H9 (cell line): ENCODE measurements around the gene VPS16. TPM values are rescaled to one million over a fixed set of nuclear protein-coding genes. Genes with fewer than 3 reads are reported as not detected.
A peak's percentile ranks its signal among the peaks of the same experiment; 100 is the strongest.

Experiments used
- DNase-seq: peaks from one replicate; pipeline ENCODE4 v3.0.0-alpha.2; 2017
- H2AFZ ChIP-seq: one replicate; pipeline ENCODE4 v1.6.1; 2013; ENCODE audit warnings: mild to moderate bottlenecking, low read length, control low read depth, moderate library complexity
- H2AK5ac ChIP-seq: 2 replicates; pipeline ENCODE4 v1.6.1; 2013; ENCODE audit warnings: low read length, control low read depth, mixed read lengths; ENCODE audit not compliant: insufficient read length
- H2BK120ac ChIP-seq: one replicate; pipeline ENCODE4 v1.6.1; 2013; ENCODE audit warnings: low read depth, mild to moderate bottlenecking, low read length, control low read depth, inconsistent platforms; ENCODE audit not compliant: poor library complexity, severe bottlenecking
- H2BK12ac ChIP-seq: 2 replicates; pipeline ENCODE4 v1.6.1; 2013; ENCODE audit warnings: low read length, control low read depth, mixed read lengths, low read depth; ENCODE audit not compliant: insufficient read length
- H2BK15ac ChIP-seq: 2 replicates; pipeline ENCODE4 v1.6.1; 2013; ENCODE audit warnings: low read depth, low read length, control low read depth
- H2BK20ac ChIP-seq: one replicate; pipeline ENCODE4 v1.6.1; 2013; ENCODE audit warnings: low read depth, mild to moderate bottlenecking, low read length, control low read depth, inconsistent platforms; ENCODE audit not compliant: poor library complexity, severe bottlenecking
- H2BK5ac ChIP-seq: 2 replicates; pipeline ENCODE4 v1.6.1; 2013; ENCODE audit warnings: low read length, control low read depth, mixed read lengths; ENCODE audit not compliant: insufficient read length
- H3K14ac ChIP-seq: 2 replicates; pipeline ENCODE4 v1.6.1; 2013; ENCODE audit warnings: low read length, control low read depth; ENCODE audit not compliant: insufficient read depth
- H3K18ac ChIP-seq: 2 replicates; pipeline ENCODE4 v1.6.1; 2013; ENCODE audit warnings: low read depth, mild to moderate bottlenecking, mixed read lengths, low read length, control low read depth; ENCODE audit not compliant: insufficient read length
- H3K23ac ChIP-seq: 2 replicates; pipeline ENCODE4 v1.6.1; 2013; ENCODE audit warnings: low read length, control low read depth, mixed read lengths, low read depth; ENCODE audit not compliant: insufficient read length
- H3K23me2 ChIP-seq: 2 replicates; pipeline ENCODE4 v1.6.1; 2013; ENCODE audit warnings: low read depth, mild to moderate bottlenecking, mixed read lengths, low read length, control low read depth; ENCODE audit not compliant: insufficient read length, poor library complexity, severe bottlenecking
- H3K27ac ChIP-seq: 2 replicates; pipeline ENCODE4 v1.5.1; 2013; ENCODE audit warnings: low read length, control low read depth, mixed read lengths, low read depth; ENCODE audit not compliant: insufficient read length
- H3K27me3 ChIP-seq: 2 replicates; pipeline ENCODE4 v1.6.1; 2013; ENCODE audit warnings: low read length, control low read depth, inconsistent platforms; ENCODE audit not compliant: insufficient read depth
- H3K4ac ChIP-seq: 2 replicates; pipeline ENCODE4 v1.6.1; 2013; ENCODE audit warnings: low read depth, mild to moderate bottlenecking, control low read depth, inconsistent platforms, low read length, moderate library complexity
- H3K4me1 ChIP-seq: 2 replicates; pipeline ENCODE4 v1.6.1; 2013; ENCODE audit warnings: low read length, control low read depth, inconsistent platforms; ENCODE audit not compliant: insufficient read depth
- H3K4me2 ChIP-seq: 2 replicates; pipeline ENCODE4 v1.6.1; 2013; ENCODE audit warnings: low read length, control low read depth, mixed read lengths; ENCODE audit not compliant: insufficient read length, insufficient read depth
- H3K56ac ChIP-seq: 2 replicates; pipeline ENCODE4 v1.6.1; 2013; ENCODE audit warnings: low read depth, mild to moderate bottlenecking, mixed read lengths, low read length, control low read depth; ENCODE audit not compliant: insufficient read length
- H3K79me1 ChIP-seq: 2 replicates; pipeline ENCODE4 v1.6.1; 2013; ENCODE audit warnings: low read depth, mild to moderate bottlenecking, moderate library complexity, low read length, control low read depth, inconsistent platforms; ENCODE audit not compliant: insufficient read depth, poor library complexity, severe bottlenecking
- H3K79me2 ChIP-seq: 2 replicates; pipeline ENCODE4 v1.6.1; 2013; ENCODE audit warnings: low read length, control low read depth, inconsistent platforms; ENCODE audit not compliant: insufficient read depth
- H3K9ac ChIP-seq: 2 replicates; pipeline ENCODE4 v1.6.1; 2013; ENCODE audit warnings: low read length, control low read depth, mixed read lengths; ENCODE audit not compliant: insufficient read length; ENCODE audit errors: extremely low read depth
- H3K9me3 ChIP-seq: one replicate; pipeline ENCODE4 v1.6.1; 2013; ENCODE audit warnings: low read depth, low read length, inconsistent platforms; ENCODE audit not compliant: control insufficient read depth
- H3T11ph ChIP-seq: one replicate; pipeline ENCODE4 v1.6.1; 2013; ENCODE audit warnings: mild to moderate bottlenecking, low read length, control low read depth, inconsistent platforms
- H4K20me1 ChIP-seq: one replicate; pipeline ENCODE4 v1.6.1; 2013; ENCODE audit not compliant: control insufficient read depth, insufficient read length, insufficient read depth
- H4K5ac ChIP-seq: 2 replicates; pipeline ENCODE4 v1.6.1; 2013; ENCODE audit warnings: low read depth, mild to moderate bottlenecking, mixed read lengths, low read length, control low read depth; ENCODE audit not compliant: insufficient read length
- H4K8ac ChIP-seq: replicated peaks from 2 replicates; pipeline ENCODE4 v1.6.1; 2013; ENCODE audit warnings: low read length, control low read depth, mixed read lengths, low read depth; ENCODE audit not compliant: insufficient read length
- H4K91ac ChIP-seq: 2 replicates; pipeline ENCODE4 v1.6.1; 2013; ENCODE audit warnings: low read depth, mild to moderate bottlenecking, moderate library complexity, mixed read lengths, low read length, control low read depth; ENCODE audit not compliant: insufficient read length
- H3K27ac Mint-ChIP-seq, 3 experiments: 2 replicates in 2 of 3; 3 replicates in 1 of 3; pipeline ENCODE4 v1.8.0; 2020 to 2021; ENCODE audit warnings: mixed read lengths in 3 of 3, mild to moderate bottlenecking in 1 of 3, moderate library complexity in 1 of 3
- H3K27me3 Mint-ChIP-seq: 2 replicates; pipeline ENCODE4 v1.8.0; 2021; ENCODE audit warnings: low read depth, mild to moderate bottlenecking, moderate library complexity, mixed read lengths
- H3K36me3 Mint-ChIP-seq, 3 experiments: 2 replicates in 2 of 3; 3 replicates in 1 of 3; pipeline ENCODE4 v1.8.0; 2020 to 2021; ENCODE audit warnings: low read depth in 3 of 3, mixed read lengths in 3 of 3; ENCODE audit not compliant: insufficient read depth in 1 of 3
- H3K4me1 Mint-ChIP-seq, 2 experiments: 2 replicates each; pipeline ENCODE4 v1.8.0; 2020; ENCODE audit warnings: mixed read lengths in 2 of 2
- H3K4me3 Mint-ChIP-seq, 2 experiments: 2 replicates in 1 of 2; 3 replicates in 1 of 2; pipeline ENCODE4 v1.8.0; 2020 to 2021; ENCODE audit warnings: mild to moderate bottlenecking in 2 of 2, mixed read lengths in 2 of 2, moderate library complexity in 1 of 2
- H3K9me3 Mint-ChIP-seq, 2 experiments: 2 replicates in 1 of 2; 3 replicates in 1 of 2; pipeline ENCODE4 v1.8.0; 2020; ENCODE audit warnings: mild to moderate bottlenecking in 2 of 2, mixed read lengths in 2 of 2, moderate library complexity in 1 of 2
- WGBS: extraction: QIAGEN DNeasy Blood & Tissue Kit; methylation state at CpG from one replicate; pipeline ENCODE4 v1.1.7; 2013; ENCODE audit warnings: missing lambda C conversion rate, low lambda C conversion rate, mixed read lengths; ENCODE audit not compliant: insufficient read length; ENCODE audit errors: extremely low coverage; 5-methylcytosine and 5-hydroxymethylcytosine counted together
- total RNA-seq: library from RNA; stranded (reverse); gene quantifications from 2 replicates; pipeline ENCODE4 v1.2.1, GENCODE V29; 2021
- TF ChIP-seq, protein P1 (sequence below): fragments of 200-600 bp; sonication (generic); conservative IDR thresholded peaks from 3 replicates; pipeline ENCODE4 v1.8.0; 2021; ENCODE audit warnings: antibody characterized with exemption, mild to moderate bottlenecking

The VPS16 gene
- total RNA-seq, 1 experiment from 2014 or later: 32.1 TPM

DNA sequence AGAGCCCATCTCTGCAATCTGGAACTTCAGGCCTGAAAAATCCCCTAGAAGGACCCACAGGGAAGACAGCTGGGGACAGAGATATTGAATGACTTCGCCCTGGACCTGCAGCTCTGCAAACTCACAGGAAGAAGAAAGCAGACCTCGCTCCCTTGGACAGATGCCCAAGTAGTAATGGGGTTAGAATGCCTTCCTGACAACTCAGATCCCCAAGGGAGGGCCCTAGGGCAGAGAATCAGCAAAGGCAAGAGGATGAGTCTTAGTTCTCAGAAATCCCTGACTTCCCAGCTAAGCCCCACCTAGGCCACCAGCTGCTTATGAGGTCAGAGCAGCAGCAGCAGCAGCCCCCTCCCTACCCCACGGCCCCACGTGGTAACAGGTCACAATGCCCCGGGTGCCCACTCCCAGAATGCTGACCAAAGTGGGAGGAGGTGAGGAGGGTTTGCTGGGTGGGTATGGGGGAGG, 25.9 kb upstream of the VPS16 start, which contains the start of gene C20orf141:
Gene C20orf141, plus strand, starts transcription at position 401 of the 465 bp plus-strand sequence. CDS start 198 bp downstream, outside the sequence.
- no peak within 1 kb of the TSS for H2BK5ac ChIP-seq
- no peak within 1 kb of the TSS for H3T11ph ChIP-seq
- no peaks in the 10 kb centered on the region for H3K23me2 ChIP-seq
- Mint-ChIP-seq H3K36me3 (no peaks in the 10 kb centered on the region; a peak in 1 of 7 replicates), H3K4me1 (no peaks in the 10 kb centered on the region; a peak in 2 of 4 replicates), H3K4me3 (no peak within 1 kb of the TSS), H3K27me3 (peaks cover 22% of the 10 kb centered on the region), H3K9me3 (peaks cover 8 to 11% of the 10 kb centered on the region in 2 experiments; a peak in 4 of 5 replicates), H3K27ac (peak within 1 kb of the TSS in 2 of 3 experiments; percentile 8 to 50; a peak in 2 of 7 replicates)
- no peak within 1 kb of the TSS for H3K4me2 ChIP-seq
- no peak within 1 kb of the TSS for H3K56ac ChIP-seq
- no peak within 1 kb of the TSS for H3K9ac ChIP-seq
- H3K4me1 ChIP-seq: no peaks in the 10 kb centered on the region
- H3K4ac ChIP-seq: no peak within 1 kb of the TSS
- H2AK5ac ChIP-seq: no peak within 1 kb of the TSS
- H3K27me3 ChIP-seq: no peaks in the 10 kb centered on the region
- no peaks in the 10 kb centered on the region for H4K20me1 ChIP-seq
- no peak within 1 kb of the TSS for H3K18ac ChIP-seq
- no peak within 1 kb of the TSS for H3K14ac ChIP-seq
- H3K23ac ChIP-seq: no peak within 1 kb of the TSS
- H3K79me2 ChIP-seq: no peaks in the 10 kb centered on the region
- H2BK12ac ChIP-seq: no peak within 1 kb of the TSS
- no peaks in the 10 kb centered on the region for H3K79me1 ChIP-seq
- no peak within 1 kb of the TSS for H2BK15ac ChIP-seq
- DNase-seq: no peak
- no peak within 1 kb of the TSS for H2BK20ac ChIP-seq
- no peak within 1 kb of the TSS for H3K27ac ChIP-seq
- no peak within 1 kb of the TSS for H4K8ac ChIP-seq
- H3K9me3 ChIP-seq: no peaks in the 10 kb centered on the region
- no peak within 1 kb of the TSS for H2BK120ac ChIP-seq
- no CpG with 5 or more reads among the region's 5 CpGs for whole genome bisulfite sequencing
- H4K91ac ChIP-seq: no peak within 1 kb of the TSS
- no peak within 1 kb of the TSS for H2AFZ ChIP-seq
- TF ChIP-seq, protein P1, sequence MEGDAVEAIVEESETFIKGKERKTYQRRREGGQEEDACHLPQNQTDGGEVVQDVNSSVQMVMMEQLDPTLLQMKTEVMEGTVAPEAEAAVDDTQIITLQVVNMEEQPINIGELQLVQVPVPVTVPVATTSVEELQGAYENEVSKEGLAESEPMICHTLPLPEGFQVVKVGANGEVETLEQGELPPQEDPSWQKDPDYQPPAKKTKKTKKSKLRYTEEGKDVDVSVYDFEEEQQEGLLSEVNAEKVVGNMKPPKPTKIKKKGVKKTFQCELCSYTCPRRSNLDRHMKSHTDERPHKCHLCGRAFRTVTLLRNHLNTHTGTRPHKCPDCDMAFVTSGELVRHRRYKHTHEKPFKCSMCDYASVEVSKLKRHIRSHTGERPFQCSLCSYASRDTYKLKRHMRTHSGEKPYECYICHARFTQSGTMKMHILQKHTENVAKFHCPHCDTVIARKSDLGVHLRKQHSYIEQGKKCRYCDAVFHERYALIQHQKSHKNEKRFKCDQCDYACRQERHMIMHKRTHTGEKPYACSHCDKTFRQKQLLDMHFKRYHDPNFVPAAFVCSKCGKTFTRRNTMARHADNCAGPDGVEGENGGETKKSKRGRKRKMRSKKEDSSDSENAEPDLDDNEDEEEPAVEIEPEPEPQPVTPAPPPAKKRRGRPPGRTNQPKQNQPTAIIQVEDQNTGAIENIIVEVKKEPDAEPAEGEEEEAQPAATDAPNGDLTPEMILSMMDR: no peak
- H4K5ac ChIP-seq: no peak within 1 kb of the TSS
